ENCODE measurements around the gene BICC1.

DNA sequence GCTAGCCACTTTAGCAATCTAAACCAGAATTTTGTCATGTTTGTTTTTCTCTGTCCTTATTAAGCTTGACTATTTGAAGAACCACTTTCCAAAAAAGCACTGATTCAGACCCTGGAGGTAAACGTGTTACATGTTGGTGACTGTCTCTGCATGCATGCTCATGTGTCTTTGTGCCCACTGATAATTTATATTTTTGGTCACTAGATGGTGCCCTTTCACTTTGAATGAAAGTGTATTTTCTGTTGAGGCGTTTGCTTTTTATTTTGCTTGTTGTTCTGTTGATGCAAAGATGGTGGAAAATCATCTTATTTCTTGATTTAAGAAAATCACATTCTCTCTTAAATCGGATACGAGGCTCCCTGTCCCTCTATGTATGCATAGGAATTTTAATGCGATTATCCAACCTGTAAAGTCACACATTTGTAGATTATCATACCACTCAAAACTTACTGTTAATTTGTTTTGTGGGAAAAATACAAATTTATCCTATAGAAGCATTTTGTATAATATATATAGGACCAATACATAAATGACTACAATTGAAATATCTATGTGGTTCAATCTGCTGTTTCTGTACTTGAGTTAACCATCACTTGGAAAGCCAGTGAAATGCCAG lies 269.3 kb downstream of the BICC1 start:
- TF ChIP-seq, protein P1, sequence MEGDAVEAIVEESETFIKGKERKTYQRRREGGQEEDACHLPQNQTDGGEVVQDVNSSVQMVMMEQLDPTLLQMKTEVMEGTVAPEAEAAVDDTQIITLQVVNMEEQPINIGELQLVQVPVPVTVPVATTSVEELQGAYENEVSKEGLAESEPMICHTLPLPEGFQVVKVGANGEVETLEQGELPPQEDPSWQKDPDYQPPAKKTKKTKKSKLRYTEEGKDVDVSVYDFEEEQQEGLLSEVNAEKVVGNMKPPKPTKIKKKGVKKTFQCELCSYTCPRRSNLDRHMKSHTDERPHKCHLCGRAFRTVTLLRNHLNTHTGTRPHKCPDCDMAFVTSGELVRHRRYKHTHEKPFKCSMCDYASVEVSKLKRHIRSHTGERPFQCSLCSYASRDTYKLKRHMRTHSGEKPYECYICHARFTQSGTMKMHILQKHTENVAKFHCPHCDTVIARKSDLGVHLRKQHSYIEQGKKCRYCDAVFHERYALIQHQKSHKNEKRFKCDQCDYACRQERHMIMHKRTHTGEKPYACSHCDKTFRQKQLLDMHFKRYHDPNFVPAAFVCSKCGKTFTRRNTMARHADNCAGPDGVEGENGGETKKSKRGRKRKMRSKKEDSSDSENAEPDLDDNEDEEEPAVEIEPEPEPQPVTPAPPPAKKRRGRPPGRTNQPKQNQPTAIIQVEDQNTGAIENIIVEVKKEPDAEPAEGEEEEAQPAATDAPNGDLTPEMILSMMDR (IDR thresholded peaks at IDR 0.05) = peak; percentile 32 to 54 (median 49)
- TF ChIP-seq POLR2AphosphoS5 (IDR thresholded peaks at IDR 0.05) (no peak), POLR2A (IDR thresholded peaks at IDR 0.05) (no peak), EP300 (IDR thresholded peaks at IDR 0.05) (no peak)

Data from upper lobe of left lung (tissue), 4 donors.